ENCODE results near the gene SUGP2. TPM values are rescaled to one million over a fixed set of nuclear protein-coding genes. Genes with fewer than 3 reads are reported as not detected.
"Not testable (repeated sequence)": the region's sequence is repeated elsewhere in the genome, so short reads cannot be mapped to it uniquely, and the experiment has no call there.

SUGP2 gene
- total RNA-seq, 4 donors from 2014 or later: 32.1 to 58.7 (median 38.7) TPM

DNA sequence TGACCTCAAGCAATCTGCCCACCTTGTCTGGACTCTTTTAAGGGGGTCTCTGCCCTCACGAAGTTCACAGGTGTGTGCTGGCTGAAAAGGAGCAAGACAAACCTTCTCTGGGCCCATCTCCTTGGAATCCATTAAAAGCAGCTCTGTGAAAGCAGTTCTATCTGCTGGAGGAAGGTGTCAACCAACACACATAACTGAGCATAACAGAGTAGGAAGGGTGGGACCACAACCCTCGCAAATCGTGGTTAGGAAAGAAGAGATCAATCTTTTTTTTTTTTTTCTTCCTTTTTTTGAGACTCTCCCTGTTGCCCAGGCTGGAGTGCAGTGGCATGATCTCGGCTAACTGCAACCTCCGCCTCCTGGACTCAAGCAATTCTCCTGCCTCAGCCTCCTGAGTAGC is 1.4 kb downstream of the SUGP2 start:
- no peak for DNase-seq (ENCODE audit: low spot score in 2 of 2)
- no peak for TF ChIP-seq POLR2AphosphoS5 (IDR thresholded peaks at IDR 0.05)
- TF ChIP-seq EP300 (IDR thresholded peaks at IDR 0.05): no peak
- TF ChIP-seq CTCF (IDR thresholded peaks at IDR 0.05): no peak
- no peaks in the 10 kb centered on the region for H3K9me3 ChIP-seq
- peak overlapping the region; percentile 83 for H3K4me3 ChIP-seq
- no peaks in the 10 kb centered on the region for H3K27me3 ChIP-seq
- WGBS: 71% methylated on average over 5 of the region's 5 CpGs
- peaks cover 34% of the 10 kb centered on the region for H3K36me3 ChIP-seq
- peaks cover 31% of the 10 kb centered on the region for H3K4me1 ChIP-seq
- no peak overlapping the region for H3K27ac ChIP-seq

DNA sequence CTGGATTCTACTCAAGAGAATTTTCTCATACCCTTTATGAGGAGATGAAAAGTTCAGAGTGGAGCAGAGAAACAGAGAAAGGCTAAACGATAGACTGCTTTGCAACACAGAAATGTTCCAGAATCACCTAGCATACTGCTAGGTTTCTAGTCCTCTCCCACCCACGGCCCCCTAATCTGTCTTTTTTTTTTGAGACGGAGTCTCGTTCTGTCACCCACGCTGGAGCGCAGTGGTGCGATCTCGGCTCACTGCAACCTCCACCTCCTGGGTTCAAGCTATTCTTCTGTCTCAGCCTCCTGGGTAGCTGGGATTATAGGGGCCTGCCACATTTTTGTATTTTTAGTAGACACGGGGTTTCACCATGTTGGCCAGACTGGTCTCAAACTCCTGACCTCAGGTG is 4.8 kb downstream of the SUGP2 start:
- DNase-seq (ENCODE audit: low spot score in 2 of 2): no peak
- Histone ChIP-seq H3K4me3 (no peak overlapping the region), H3K27me3 (no peaks in the 10 kb centered on the region), H3K9me3 (no peaks in the 10 kb centered on the region), H3K4me1 (peaks cover 28% of the 10 kb centered on the region), H3K27ac (no peak overlapping the region), H3K36me3 (peaks cover 65% of the 10 kb centered on the region)
- TF ChIP-seq POLR2AphosphoS5 (IDR thresholded peaks at IDR 0.05) (no peak), EP300 (IDR thresholded peaks at IDR 0.05) (no peak), CTCF (IDR thresholded peaks at IDR 0.05) (no peak), POLR2A (IDR thresholded peaks at IDR 0.05) (no peak)
- WGBS: 93% methylated on average over 9 of the region's 9 CpGs

DNA sequence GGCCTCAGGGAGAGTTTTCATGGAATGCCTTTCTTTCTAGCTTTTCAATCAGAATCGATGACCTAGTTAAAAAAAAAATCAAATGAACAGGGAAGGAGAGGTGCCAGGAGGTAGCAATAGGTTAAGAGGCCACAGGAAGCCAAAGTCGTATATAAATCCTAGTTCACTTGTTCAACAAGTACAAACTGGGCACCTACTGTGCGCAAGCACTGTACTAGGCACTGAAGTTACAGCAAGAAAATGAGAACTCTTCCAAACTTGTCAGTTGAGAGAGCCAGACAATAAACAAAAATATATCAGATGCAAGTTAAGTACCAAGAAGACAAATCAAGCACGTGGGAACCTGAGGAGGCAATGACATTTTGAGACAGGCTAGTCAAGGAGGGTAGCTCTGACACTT is 6.1 kb downstream of the SUGP2 start:
- Histone ChIP-seq H3K36me3 (peaks cover 76% of the 10 kb centered on the region), H3K27ac (no peak overlapping the region), H3K27me3 (no peaks in the 10 kb centered on the region), H3K4me3 (no peak overlapping the region), H3K9me3 (no peaks in the 10 kb centered on the region), H3K4me1 (peaks cover 22% of the 10 kb centered on the region)
- WGBS: 86% methylated on average over 4 of the region's 4 CpGs
- TF ChIP-seq POLR2AphosphoS5 (IDR thresholded peaks at IDR 0.05) (no peak), EP300 (IDR thresholded peaks at IDR 0.05) (no peak), CTCF (IDR thresholded peaks at IDR 0.05) (no peak), POLR2A (IDR thresholded peaks at IDR 0.05) (no peak)
- no peak for DNase-seq (ENCODE audit: low spot score in 2 of 2)

DNA sequence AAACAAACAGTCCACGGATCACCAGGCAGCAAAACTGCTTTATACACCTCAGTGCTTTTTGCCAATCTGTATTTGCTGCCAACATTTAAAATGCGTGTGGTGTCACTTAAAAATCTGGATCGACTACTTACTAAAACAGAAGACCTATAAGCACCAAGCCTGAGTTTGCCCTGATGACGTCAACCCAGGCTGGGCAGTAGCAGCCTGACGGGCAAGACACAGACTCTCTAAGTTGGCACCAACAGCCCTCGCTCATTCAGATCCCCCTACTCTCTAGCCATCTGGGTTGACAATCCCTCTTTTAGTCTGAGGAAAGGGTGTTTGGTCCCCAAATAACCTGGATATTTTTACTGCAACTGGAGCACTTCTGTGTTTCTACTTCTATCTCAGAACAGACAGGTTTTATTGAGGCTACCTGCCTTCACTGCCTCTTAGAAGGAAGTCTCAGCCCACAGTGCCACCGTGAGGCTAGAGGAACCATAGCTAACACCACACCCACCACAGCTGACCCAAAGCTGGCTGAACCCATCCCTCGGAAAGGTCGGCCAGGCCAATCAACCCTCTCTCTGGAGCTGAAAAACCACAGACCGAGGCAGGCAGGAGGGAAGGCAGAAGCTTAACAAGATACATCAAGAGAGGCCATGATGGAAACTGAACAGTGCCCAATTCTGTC is 6.9 kb downstream of the SUGP2 start:
- peak in 1 of 2 donors; percentile 14 for TF ChIP-seq CTCF (IDR thresholded peaks at IDR 0.05)
- no peak for TF ChIP-seq POLR2A (IDR thresholded peaks at IDR 0.05)
- no peak for TF ChIP-seq EP300 (IDR thresholded peaks at IDR 0.05)
- TF ChIP-seq POLR2AphosphoS5 (IDR thresholded peaks at IDR 0.05): no peak
- Histone ChIP-seq H3K27me3 (no peaks in the 10 kb centered on the region), H3K27ac (no peak overlapping the region), H3K36me3 (peaks cover 81% of the 10 kb centered on the region), H3K4me3 (no peak overlapping the region), H3K4me1 (peaks cover 14% of the 10 kb centered on the region), H3K9me3 (no peaks in the 10 kb centered on the region)
- 44% methylated on average over 10 of the region's 10 CpGs for WGBS
- DNase-seq (ENCODE audit: low spot score in 2 of 2): no peak

DNA sequence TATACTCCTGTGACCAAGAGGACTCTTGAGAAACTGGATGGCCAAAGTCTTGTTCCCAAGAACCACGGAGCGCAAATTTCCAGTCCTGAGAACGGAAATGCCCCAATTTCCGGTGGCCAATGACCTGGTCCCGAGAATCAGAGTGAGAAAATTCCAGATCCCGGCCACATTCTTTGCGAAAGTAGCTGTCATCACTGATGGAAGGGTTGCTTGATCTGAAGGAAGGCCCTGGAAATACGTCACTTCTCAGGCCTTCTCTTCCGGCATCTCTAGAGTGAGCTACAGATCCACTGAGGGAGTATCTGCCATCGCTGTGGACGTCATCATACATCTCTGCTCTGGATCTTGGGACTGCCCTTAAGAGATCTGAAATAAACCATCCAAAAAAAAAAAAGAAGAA is 7.5 kb downstream of the SUGP2 start:
- Histone ChIP-seq H3K27ac (no peak overlapping the region), H3K4me1 (peaks cover 13% of the 10 kb centered on the region), H3K36me3 (peaks cover 81% of the 10 kb centered on the region), H3K9me3 (no peaks in the 10 kb centered on the region), H3K27me3 (no peaks in the 10 kb centered on the region), H3K4me3 (no peak overlapping the region)
- 86% methylated on average over 11 of the region's 11 CpGs for WGBS
- DNase-seq (ENCODE audit: low spot score in 2 of 2): no peak
- no peak for TF ChIP-seq POLR2A (IDR thresholded peaks at IDR 0.05)
- TF ChIP-seq CTCF (IDR thresholded peaks at IDR 0.05): no peak
- TF ChIP-seq POLR2AphosphoS5 (IDR thresholded peaks at IDR 0.05): no peak
- no peak for TF ChIP-seq EP300 (IDR thresholded peaks at IDR 0.05)

DNA sequence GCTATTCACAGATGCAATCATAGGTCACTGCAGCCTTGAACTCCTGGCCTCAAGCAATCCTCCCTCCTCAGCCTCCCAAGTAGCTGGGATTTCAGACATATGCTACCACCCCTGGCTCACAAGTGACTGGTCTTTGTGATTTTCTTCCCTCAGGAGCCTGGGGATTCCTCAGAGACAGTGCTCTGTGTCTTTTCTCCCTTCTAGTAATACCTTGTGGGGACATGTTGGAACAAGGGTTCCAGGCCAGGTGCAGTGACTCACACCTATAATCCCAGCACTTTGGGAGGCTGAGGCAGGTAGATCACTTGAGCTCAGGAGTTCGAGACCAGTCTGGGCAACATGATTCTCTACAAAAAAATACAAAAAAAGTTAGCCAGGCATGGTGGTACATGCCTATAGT is 9.9 kb downstream of the SUGP2 start:
- H3K9me3 ChIP-seq; H3K27me3 ChIP-seq; H3K4me3 ChIP-seq; DNase-seq (ENCODE audit: low spot score in 2 of 2); H3K27ac ChIP-seq: not testable (repeated sequence)
- WGBS: 67% methylated on average over 1 of the region's 1 CpG
- H3K36me3 ChIP-seq: peaks cover 72% of the 10 kb centered on the region
- H3K4me1 ChIP-seq: peaks cover 13% of the 10 kb centered on the region
